ENCODE data around the gene DENND4A.

DNA sequence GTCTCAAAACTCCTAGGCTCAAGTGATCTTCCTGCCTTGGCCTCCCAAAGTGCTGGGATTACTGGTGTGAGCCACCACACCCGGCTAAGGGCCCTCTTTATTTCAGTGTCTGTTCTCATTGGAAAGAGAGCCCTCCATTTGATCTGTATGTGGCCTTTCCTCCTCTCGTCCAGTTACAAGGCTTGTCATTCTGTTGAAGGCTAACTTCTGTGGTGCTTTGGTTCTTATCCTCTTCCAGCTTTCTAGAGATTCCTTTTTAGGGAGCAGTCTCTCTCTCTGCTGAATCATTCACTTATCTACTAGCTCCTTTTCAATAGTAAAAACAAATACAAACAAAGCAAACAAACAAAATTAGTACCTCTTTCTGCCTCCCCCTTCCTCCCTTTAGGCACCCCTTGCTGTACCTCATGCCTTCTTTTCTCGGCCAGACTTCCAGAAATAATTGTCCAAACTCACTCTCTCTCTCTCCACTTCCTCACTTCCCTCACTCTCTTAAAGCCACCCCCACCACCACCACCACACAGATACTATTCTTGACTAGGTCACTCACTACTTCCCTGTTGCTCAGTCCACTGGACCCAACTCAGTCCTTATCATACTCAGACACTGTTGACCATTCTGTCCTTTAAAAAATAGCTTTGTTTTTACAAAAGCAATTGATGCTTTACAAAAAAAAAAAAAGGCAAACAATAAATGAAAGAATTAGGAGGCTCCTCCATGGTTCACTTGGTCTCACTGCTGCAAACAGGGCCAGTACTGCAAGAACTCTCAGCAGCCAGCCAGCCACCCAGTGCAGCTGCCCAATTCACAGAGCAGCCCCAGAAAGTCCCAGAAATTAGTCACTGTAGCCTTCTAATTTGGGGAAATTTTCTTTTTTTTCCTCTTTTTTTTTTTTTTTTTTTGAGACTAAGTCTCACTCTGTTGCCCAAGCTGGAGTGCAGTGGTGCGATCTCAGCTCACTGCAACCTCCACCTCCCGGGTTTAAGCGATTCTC, 45.5 kb upstream of the DENND4A start:
- TF ChIP-seq TAF1 (IDR thresholded peaks at IDR 0.05; ENCODE audit: borderline replicate concordance, insufficient read depth, low read length) (no peak), POLR2AphosphoS5 (IDR thresholded peaks at IDR 0.05; ENCODE audit: low read depth, low read length) (no peak), SIN3A (IDR thresholded peaks at IDR 0.05; ENCODE audit: borderline replicate concordance, insufficient read depth, low read length) (no peak), REST (IDR thresholded peaks at IDR 0.05; ENCODE audit: insufficient read depth in 1 of 2, low read depth in 2 of 2, low read length in 2 of 2) (no peak), FOXP2 (optimal IDR thresholded peaks at IDR 0.05; ENCODE audit: borderline replicate concordance, extremely low read depth, extremely low read length, insufficient read depth) (no peak)

All from PFSK-1 (cell line).